ENCODE measurements around the gene CD2.

CD2 gene

GRCh38 chr1:116740296-116740695 is 13.9 kb upstream of the CD2 start:
- TF ChIP-seq ZFX (IDR thresholded peaks at IDR 0.05) (no peak), CTCF (conservative IDR thresholded peaks at IDR 0.05) (no peak)
- H3K27ac ChIP-seq, result no peak overlapping the region

- TF ChIP-seq ZFX (IDR thresholded peaks at IDR 0.05) (no peak), CTCF (conservative IDR thresholded peaks at IDR 0.05) (no peak)
- H3K27ac ChIP-seq, result no peak overlapping the region
Measured at GRCh38 chr1:116740746-116741145, 13.5 kb upstream of the CD2 start.

- H3K27ac ChIP-seq, result no peak overlapping the region
- TF ChIP-seq ZFX (IDR thresholded peaks at IDR 0.05) (no peak), CTCF (conservative IDR thresholded peaks at IDR 0.05) (no peak)
Measured at GRCh38 chr1:116741836-116742565, 12.2 kb upstream of the CD2 start.

GRCh38 chr1:116743535-116743934 is 10.7 kb upstream of the CD2 start:
- H3K27ac ChIP-seq, result no peak overlapping the region
- TF ChIP-seq ZFX (IDR thresholded peaks at IDR 0.05) (no peak), CTCF (conservative IDR thresholded peaks at IDR 0.05) (no peak)

- TF ChIP-seq ZFX (IDR thresholded peaks at IDR 0.05) (no peak), CTCF (conservative IDR thresholded peaks at IDR 0.05) (no peak)
- no peak overlapping the region for H3K27ac ChIP-seq
Measured at GRCh38 chr1:116748272-116748671, 6.0 kb upstream of the CD2 start.

GRCh38 chr1:116751146-116751545 is 3.1 kb upstream of the CD2 start:
- no peak overlapping the region for H3K27ac ChIP-seq
- TF ChIP-seq CTCF (conservative IDR thresholded peaks at IDR 0.05) (no peak), ZFX (IDR thresholded peaks at IDR 0.05) (no peak)

- TF ChIP-seq CTCF (conservative IDR thresholded peaks at IDR 0.05), result no peak
- TF ChIP-seq ZFX (IDR thresholded peaks at IDR 0.05), result no peak
- H3K27ac ChIP-seq, result no peak overlapping the region
Measured at GRCh38 chr1:116751621-116752020, 2.6 kb upstream of the CD2 start.

Measured in C4-2B (cell line).